HUES48 (cell line): ENCODE measurements around the gene NR1H3.

Source experiments
- H3K27ac ChIP-seq: one replicate; pipeline ENCODE4 v1.7.0; 2013; ENCODE audit warnings: low read depth, low read length, inconsistent platforms
- H3K27me3 ChIP-seq: 2 replicates; pipeline ENCODE4 v1.6.1; 2013; ENCODE audit warnings: mild to moderate bottlenecking, low read length; ENCODE audit not compliant: control insufficient read depth, insufficient read depth
- H3K36me3 ChIP-seq: 2 replicates; pipeline ENCODE4 v1.6.1; 2013; ENCODE audit warnings: low read length; ENCODE audit not compliant: control insufficient read depth, insufficient read depth
- H3K4me1 ChIP-seq: 2 replicates; pipeline ENCODE4 v1.6.1; 2013; ENCODE audit warnings: mild to moderate bottlenecking, low read length; ENCODE audit not compliant: control insufficient read depth, insufficient read depth
- H3K4me3 ChIP-seq: 2 replicates; pipeline ENCODE4 v1.5.1; 2013; ENCODE audit warnings: mild to moderate bottlenecking, low read depth, low read length
- H3K9ac ChIP-seq: 2 replicates; pipeline ENCODE4 v1.6.1; 2013; ENCODE audit warnings: mild to moderate bottlenecking, low read depth, low read length, moderate library complexity
- H3K9me3 ChIP-seq: 2 replicates; pipeline ENCODE4 v1.6.1; 2013; ENCODE audit warnings: low read length; ENCODE audit not compliant: control insufficient read depth, insufficient read depth

Gene NR1H3

DNA sequence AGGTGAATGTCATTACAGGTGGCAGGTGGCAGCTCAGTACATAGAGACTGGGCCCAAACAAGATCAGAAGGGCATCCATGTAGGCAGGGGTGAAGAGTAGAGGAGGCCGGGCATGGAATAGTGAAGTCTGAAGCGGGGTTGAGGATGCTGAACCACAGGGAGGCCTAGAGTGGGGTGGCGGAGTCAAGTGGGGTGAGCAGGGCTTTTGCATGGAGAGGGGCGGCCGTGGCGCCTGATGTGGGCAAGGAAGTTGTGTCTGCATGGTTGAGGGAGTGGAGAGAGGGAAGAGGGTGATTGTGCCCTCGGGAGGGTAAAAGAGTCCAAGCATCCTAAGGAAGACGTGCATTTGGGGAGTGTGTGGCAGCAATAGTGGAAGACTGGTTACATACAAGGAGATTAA is 28.6 kb upstream of the NR1H3 start:
- H3K4me1 ChIP-seq = no peaks in the 10 kb centered on the region
- no peaks in the 10 kb centered on the region for H3K9me3 ChIP-seq
- H3K36me3 ChIP-seq = peaks cover 45% of the 10 kb centered on the region
- H3K9ac ChIP-seq = no peak overlapping the region
- no peak overlapping the region for H3K27ac ChIP-seq
- H3K4me3 ChIP-seq = no peak overlapping the region
- H3K27me3 ChIP-seq = no peaks in the 10 kb centered on the region

DNA sequence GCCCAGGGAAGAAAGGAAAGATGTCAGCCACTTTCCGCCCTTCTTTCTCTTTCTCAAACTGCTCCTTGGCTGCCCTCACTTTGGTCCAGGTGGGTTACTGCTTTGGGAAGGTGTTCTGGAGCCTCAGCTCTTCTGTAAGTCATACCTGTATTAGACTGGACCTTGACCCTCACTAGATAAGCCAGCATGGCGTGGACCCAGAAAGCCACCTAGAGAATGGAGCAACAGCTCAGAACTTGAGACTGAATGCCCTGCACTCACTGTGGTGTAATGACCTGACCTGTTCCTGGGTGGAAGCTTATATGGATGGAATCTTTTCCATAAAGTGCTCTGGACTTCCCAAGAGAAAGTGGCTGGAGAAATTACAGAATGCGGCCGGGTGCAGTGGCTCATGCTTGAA is 24.7 kb upstream of the NR1H3 start:
- Histone ChIP-seq H3K27ac (no peak overlapping the region), H3K4me3 (no peak overlapping the region), H3K36me3 (peaks cover 54% of the 10 kb centered on the region), H3K9ac (no peak overlapping the region), H3K27me3 (no peaks in the 10 kb centered on the region), H3K9me3 (no peaks in the 10 kb centered on the region), H3K4me1 (no peaks in the 10 kb centered on the region)

DNA sequence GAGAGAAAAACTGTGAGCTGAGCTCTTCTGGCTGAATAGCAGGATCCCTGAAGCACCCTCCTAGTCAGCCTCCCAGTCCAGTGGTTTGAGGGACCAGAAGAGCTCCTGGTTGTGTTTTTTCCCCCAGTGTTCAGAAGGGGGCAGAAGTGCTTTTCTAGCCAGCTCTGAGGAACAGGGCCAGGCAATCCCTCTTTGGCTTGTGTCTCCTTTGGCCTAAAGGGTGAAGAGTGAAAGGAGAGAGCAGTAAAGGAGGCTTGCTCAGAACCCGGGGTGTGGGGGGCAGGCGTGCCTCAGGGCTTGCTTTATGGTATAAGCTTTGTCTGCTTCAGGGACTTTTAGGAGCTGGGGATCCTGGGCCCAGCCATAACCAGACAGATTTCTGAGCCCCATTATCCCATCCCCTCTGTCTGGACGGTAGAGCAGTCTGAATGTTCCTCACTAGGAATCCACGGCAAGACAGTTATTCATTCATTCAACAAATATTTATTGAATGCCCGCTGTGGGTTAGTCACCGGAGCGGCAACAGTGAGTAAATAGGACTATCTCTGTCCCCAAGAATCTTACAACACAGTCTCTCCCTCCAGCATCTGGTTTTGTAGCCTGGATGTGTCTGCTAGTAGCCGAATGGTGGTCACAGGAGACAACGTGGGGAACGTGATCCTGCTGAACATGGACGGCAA is 23.7 kb upstream of the NR1H3 start:
- H3K27ac ChIP-seq = no peak overlapping the region

DNA sequence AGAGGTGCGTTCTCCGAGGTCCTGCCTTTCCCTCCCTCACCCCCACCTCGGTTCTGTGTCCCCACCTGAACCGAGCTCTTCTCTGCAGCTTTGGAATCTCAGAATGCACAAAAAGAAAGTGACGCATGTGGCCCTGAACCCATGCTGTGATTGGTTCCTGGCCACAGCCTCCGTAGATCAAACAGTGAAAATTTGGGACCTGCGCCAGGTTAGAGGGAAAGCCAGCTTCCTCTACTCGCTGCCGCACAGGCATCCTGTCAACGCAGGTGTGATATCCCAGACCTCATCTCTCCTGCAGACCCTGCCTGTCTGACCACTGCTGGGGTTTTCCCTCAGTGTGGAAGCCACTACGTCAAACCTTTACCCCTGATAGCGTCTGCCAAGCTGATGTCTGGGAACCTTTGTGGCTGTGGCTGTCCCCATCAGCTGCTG is 23.1 kb upstream of the NR1H3 start:
- no peaks in the 10 kb centered on the region for H3K27me3 ChIP-seq
- H3K4me3 ChIP-seq = no peak overlapping the region
- H3K27ac ChIP-seq = no peak overlapping the region
- H3K9ac ChIP-seq = no peak overlapping the region
- H3K36me3 ChIP-seq = peaks cover 60% of the 10 kb centered on the region
- H3K9me3 ChIP-seq = no peaks in the 10 kb centered on the region
- no peaks in the 10 kb centered on the region for H3K4me1 ChIP-seq

More for the DNA sequence above, 23.7 kb upstream of the NR1H3 start:
- Histone ChIP-seq H3K36me3 (peaks cover 60% of the 10 kb centered on the region), H3K4me1 (no peaks in the 10 kb centered on the region), H3K27me3 (no peaks in the 10 kb centered on the region), H3K9ac (no peak overlapping the region), H3K4me3 (no peak overlapping the region), H3K9me3 (no peaks in the 10 kb centered on the region)

DNA sequence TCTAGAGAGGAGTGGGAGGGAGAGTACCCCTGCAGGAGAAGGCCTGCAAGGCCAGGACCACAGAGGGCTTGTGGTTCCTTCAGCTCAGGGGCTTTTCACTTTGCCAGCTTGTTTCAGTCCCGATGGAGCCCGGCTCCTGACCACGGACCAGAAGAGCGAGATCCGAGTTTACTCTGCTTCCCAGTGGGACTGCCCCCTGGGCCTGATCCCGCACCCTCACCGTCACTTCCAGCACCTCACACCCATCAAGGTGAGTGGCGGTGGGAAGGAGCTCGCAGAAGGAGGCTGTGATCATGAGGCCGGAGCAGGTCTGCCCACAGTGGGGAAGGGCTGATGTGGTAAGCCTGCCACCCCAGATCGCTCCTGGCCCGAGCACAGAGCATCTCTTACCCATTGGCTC is 22.6 kb upstream of the NR1H3 start:
- no peaks in the 10 kb centered on the region for H3K4me1 ChIP-seq
- H3K27me3 ChIP-seq = no peaks in the 10 kb centered on the region
- peaks cover 61% of the 10 kb centered on the region for H3K36me3 ChIP-seq
- no peak overlapping the region for H3K9ac ChIP-seq
- no peak overlapping the region for H3K27ac ChIP-seq
- H3K4me3 ChIP-seq = no peak overlapping the region
- no peaks in the 10 kb centered on the region for H3K9me3 ChIP-seq

DNA sequence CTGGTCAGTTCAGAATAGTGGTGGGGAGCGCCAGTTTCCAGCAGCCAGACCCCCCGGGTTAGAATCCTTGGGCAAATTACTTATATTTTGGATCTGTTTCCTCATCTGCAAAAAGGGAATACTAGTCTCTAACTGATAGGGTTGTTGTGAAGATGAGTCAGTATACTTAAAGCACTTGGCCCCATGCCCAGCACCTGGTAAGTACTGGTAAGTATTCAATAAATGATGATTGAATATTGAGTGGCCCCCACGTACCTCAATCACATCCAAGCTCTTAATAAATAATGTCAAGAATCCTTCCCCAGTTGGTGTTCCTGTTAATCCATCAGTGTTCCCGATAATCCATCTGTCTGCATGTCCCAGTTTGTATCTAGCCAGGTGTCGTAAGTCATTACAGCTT is 21.3 kb upstream of the NR1H3 start:
- H3K27ac ChIP-seq = no peak overlapping the region
- H3K4me1 ChIP-seq = no peaks in the 10 kb centered on the region
- peaks cover 64% of the 10 kb centered on the region for H3K36me3 ChIP-seq
- H3K4me3 ChIP-seq = no peak overlapping the region
- no peaks in the 10 kb centered on the region for H3K9me3 ChIP-seq
- no peak overlapping the region for H3K9ac ChIP-seq
- H3K27me3 ChIP-seq = no peaks in the 10 kb centered on the region

DNA sequence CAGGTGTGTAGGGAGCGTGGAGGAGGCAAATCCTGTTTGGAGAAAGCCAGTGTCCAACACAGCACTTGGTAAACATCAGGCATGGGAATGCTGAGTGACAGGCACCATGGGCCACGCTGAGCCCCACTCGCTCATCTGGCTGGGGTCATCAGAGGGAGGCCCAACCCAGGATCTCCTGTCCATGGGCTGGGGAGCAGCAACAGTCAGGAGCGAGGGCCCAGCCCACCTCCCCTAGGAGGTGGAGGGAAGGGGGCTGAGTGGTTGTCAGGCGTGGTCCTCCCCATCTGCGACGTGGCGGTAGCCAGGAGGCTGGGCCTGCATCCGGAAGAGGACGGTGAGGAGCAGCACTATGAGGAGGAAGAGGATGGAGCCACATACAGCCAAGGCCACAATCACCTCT is 17.9 kb upstream of the NR1H3 start:
- Histone ChIP-seq H3K4me3 (no peak overlapping the region), H3K27ac (no peak overlapping the region), H3K36me3 (peaks cover 76% of the 10 kb centered on the region), H3K9me3 (no peaks in the 10 kb centered on the region), H3K9ac (no peak overlapping the region), H3K27me3 (no peaks in the 10 kb centered on the region), H3K4me1 (no peaks in the 10 kb centered on the region)

DNA sequence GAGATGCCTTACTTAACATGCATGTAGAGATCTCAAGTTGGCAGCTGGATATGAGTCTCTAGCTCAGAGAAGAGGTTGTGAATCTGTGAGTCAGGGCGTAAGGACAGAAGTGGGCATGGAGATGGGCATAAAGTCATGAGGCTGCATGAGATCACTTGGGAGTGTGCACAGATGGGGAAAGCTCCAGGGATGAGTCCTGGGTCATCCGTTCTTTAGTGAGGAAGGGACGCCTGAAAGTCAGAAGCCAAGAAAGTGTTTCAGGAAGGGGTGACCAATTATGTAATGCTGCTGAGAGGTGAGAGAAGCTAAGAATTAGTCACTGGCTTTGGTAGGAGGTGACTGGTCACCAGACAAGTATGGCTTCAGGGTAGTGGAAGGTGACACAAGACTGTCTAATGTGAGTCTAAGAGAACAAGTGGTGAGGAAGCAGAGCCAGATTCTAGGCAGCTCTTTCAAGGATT is 15.9 kb upstream of the NR1H3 start:
- H3K27ac ChIP-seq = no peak overlapping the region
- H3K9ac ChIP-seq = no peak overlapping the region
- H3K27me3 ChIP-seq = no peaks in the 10 kb centered on the region
- peaks cover 75% of the 10 kb centered on the region for H3K36me3 ChIP-seq
- H3K4me1 ChIP-seq = no peaks in the 10 kb centered on the region
- no peaks in the 10 kb centered on the region for H3K9me3 ChIP-seq
- H3K4me3 ChIP-seq = no peak overlapping the region

DNA sequence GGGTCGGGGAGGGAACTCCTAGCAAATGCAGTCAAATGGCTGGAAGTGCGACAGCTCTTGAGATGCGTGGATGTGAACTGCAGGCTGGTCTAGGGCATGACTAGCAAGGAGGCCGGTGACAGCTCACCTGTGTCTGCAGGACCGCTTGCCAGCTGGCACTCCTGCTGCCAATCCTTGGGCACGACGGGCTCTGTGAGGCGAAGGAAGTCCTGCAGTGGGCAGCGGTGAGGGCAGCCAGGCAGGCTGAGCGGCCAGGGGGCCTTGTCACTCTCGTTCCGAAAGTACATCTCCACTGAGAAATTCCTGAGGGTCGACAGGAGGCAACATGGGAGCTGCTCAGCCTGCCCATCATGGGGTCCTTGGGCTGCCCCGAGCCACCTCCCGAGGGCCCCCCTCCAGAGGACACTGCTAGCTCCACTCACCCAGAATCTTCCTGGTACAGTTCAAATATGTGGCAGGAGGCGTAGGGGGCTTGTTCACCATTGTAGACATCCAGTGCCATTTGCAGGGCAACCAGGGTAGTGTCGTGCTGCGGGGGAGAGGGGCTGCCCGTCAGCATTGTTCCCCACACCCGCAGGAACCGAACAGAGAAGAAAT is 15.1 kb upstream of the NR1H3 start:
- Histone ChIP-seq H3K9ac (no peak overlapping the region), H3K27ac (no peak overlapping the region), H3K27me3 (no peaks in the 10 kb centered on the region), H3K4me3 (no peak overlapping the region), H3K36me3 (peaks cover 74% of the 10 kb centered on the region), H3K4me1 (no peaks in the 10 kb centered on the region), H3K9me3 (no peaks in the 10 kb centered on the region)

DNA sequence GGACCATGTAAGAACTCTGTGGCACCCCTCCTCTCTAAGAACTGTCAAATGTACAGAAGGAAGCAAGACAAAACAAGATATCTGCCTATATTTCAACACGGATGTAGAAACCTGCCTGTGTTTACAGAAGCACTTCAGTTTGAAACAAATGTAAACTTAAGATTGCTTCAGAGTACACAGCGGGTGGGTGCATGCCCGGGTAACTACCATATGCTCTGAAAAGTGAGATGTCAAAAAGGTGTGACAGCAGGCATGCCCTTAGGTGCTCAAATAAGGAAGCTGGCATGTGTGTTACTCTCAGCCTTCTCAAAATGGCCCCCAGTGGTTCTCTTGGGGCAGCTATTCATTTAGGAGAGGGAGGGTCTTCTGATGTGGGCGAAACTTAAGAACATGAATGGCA is 14.3 kb upstream of the NR1H3 start:
- no peaks in the 10 kb centered on the region for H3K9me3 ChIP-seq
- H3K27me3 ChIP-seq = no peaks in the 10 kb centered on the region
- no peak overlapping the region for H3K4me3 ChIP-seq
- H3K27ac ChIP-seq = no peak overlapping the region
- no peaks in the 10 kb centered on the region for H3K4me1 ChIP-seq
- peaks cover 68% of the 10 kb centered on the region for H3K36me3 ChIP-seq
- no peak overlapping the region for H3K9ac ChIP-seq

DNA sequence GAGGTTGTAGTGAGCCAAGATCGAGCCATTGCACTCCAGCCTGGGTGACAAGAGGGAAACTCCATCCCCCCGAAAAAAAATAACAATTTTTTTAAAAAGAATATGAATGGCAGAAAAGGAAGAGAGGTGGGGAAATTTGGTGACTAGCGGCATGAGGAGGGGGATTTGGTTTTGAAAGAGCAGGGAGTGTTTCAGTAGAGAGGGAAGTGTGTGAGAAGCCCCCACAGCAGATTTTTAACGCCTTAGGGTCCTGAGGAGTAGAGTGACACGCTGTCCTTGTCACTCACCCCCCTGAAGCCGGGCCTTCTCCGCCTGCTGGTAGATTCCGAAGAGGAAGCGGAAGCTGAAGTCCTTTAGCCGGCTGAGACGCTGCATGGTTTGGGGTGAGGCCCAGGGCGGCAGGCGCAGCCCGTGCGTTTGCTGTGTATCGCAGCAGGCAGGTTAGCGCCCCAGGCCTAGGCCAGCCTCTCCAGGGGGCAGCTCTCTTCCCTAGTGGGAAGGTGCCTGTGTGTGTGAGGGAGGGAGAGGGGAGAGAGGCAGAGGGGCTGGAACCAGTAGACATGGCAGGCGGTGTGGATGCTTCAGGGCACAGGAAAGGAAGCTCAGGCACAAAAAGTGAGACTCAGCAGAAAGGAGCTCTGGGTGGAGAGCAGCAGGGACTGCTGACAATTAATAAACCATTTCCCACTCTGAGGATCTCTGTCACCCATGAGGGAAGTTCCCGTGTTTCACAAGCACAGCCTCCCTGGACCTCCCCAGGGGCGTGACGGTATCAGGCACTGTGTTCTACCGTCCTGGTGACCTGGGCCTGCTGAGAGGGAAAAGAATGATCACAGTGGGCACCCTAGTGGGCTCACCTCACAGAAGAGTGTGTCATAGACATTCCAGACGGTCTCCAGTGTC is 13.1 kb upstream of the NR1H3 start:
- Histone ChIP-seq H3K9me3 (no peaks in the 10 kb centered on the region), H3K27me3 (no peaks in the 10 kb centered on the region), H3K36me3 (peaks cover 56% of the 10 kb centered on the region), H3K4me3 (no peak overlapping the region), H3K9ac (no peak overlapping the region), H3K4me1 (0 out of 2 replicates have a peak, but pooled peaks cover 3% of the 10 kb centered on the region), H3K27ac (no peak overlapping the region)
